Brain microvascular endothelial cell (primary cell): ENCODE data around the gene SAG.
A peak's percentile ranks its signal among the peaks of the same experiment; 100 is the strongest.

Source experiments
- DNase-seq: peaks from one replicate; pipeline ENCODE4 v3.0.0-alpha.2; 2020
- H3K27ac ChIP-seq: fragments of 250-450 bp; sonication (Bioruptor Pico); 2 replicates; pipeline ENCODE4 v1.5.1; 2020; ENCODE audit warnings: mild to moderate bottlenecking, moderate library complexity
- H3K27me3 ChIP-seq: fragments of 250-450 bp; sonication (Bioruptor Pico); replicated peaks from 2 replicates; pipeline ENCODE4 v1.5.1; 2020; ENCODE audit warnings: mild to moderate bottlenecking
- H3K36me3 ChIP-seq: fragments of 250-450 bp; sonication (Bioruptor Pico); replicated peaks from 2 replicates; pipeline ENCODE4 v1.5.1; 2020; ENCODE audit warnings: mild to moderate bottlenecking
- H3K4me3 ChIP-seq: 2 replicates; pipeline ENCODE4 v1.5.1; 2011; ENCODE audit warnings: low read depth, mild to moderate bottlenecking, control low read depth, low read length, moderate library complexity
- CTCF ChIP-seq: IDR thresholded peaks from 2 replicates; pipeline ENCODE4 v1.5.1; 2011; ENCODE audit warnings: low read depth, mild to moderate bottlenecking, moderate library complexity, low read length, control low read depth, inconsistent platforms; ENCODE audit errors: missing control alignments
- in situ Hi-C: cut with HindIII; loops from 2 replicates; pipeline ENCODE4 v1.10.0; 2017; ENCODE audit warnings: low sequenced_read_pairs, low pct_ligation_motif_present

The SAG gene

DNA sequence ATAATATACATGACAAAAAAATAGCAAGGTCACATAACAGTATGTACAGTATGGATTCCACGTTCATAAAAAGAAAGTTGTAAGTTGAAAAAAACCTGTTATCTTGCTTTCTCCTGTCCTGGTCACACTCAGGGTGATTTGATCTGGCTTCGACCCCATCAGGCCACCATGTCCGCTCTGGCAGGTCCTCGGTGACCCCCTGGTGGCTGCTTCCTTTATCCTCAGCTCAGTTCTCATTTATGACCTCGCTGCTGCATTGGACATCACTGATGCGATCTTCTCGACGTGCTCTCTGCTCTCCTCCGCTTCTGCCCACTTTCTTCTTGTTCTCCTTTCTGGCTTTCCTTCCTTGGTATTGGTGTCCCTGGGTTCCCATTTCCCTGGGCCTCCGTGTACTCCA lies 76.4 kb downstream of the SAG start:
- peak; percentile 22 for TF ChIP-seq CTCF
- H3K36me3 ChIP-seq: no peaks in the 10 kb centered on the region
- no peak overlapping the region for H3K27ac ChIP-seq
- DNase-seq: no peak
- no peak overlapping the region for H3K4me3 ChIP-seq
- in situ Hi-C loops: no loop called here
- no peaks in the 10 kb centered on the region for H3K27me3 ChIP-seq

- Histone ChIP-seq H3K27ac (no peak overlapping the region), H3K27me3 (no peaks in the 10 kb centered on the region), H3K4me3 (no peak overlapping the region), H3K36me3 (no peaks in the 10 kb centered on the region)
- no peak for DNase-seq
- no peak for TF ChIP-seq CTCF
- in situ Hi-C loops: no loop called here
These were observed 77.3 kb downstream of the SAG start for GRCh38 chr2:233384811-233385488.

DNA sequence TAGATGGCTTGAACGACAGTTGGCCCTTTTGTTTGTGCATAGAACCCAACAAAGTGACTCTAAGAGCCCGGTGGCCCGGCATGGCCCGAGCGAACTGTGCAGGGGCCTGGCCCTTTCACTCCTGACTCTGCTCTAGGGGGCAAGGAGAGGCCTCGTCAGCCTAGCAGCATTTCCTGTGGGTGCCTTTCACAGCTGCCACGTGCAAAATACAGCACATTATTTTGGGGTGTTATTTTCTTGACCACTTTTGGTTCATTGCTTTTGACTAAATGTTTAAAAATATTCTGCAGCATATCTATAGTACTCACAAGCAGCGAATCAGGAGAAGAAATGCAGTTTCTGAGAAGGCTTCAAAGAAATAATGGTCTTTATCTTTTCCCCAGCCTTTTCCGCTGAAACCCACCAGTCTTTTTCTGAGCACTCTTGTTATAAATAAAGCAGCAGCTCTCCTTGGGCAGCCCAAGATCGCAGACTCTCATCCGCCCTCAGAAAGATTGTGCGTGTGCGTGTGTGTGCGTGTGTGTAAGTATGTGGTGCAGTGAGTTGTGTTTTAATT lies 78.0 kb downstream of the SAG start:
- H3K36me3 ChIP-seq: no peaks in the 10 kb centered on the region
- TF ChIP-seq CTCF: no peak
- DNase-seq: no peak
- H3K27ac ChIP-seq: no peak overlapping the region
- in situ Hi-C loops: no loop called here
- H3K27me3 ChIP-seq: no peaks in the 10 kb centered on the region
- no peak overlapping the region for H3K4me3 ChIP-seq

DNA sequence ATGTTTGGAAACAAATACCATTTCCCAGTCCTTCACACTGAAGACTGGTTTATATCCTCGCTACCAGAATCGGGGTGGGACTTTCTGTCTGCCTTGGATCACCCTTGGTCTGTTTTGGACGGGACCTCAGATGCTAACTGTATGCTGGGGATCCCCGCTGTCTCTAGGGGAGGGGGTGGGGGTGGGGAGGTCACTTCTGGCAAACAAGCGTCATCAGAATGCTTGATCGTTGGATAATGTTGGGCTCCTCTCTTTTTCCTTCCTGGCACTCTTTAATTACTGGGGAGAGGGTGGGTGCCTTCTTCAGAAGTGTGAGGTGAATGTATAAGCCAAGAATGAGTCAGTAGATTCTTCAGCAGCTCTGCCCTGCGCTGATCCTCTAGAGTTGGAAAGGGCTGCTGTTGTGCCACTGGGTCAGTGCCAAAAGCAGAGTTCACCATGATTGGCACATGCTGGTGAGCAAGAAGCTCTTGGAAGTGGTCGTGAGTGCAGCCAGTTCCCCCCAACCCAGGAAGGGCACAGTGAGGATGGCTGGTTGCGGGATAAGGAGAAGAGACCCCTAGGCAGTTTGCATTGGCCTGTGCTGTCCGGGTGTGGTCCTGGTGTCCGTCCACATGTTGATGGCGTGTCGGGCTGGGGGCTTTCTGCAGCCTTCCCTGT lies 78.9 kb downstream of the SAG start:
- Histone ChIP-seq H3K36me3 (no peaks in the 10 kb centered on the region), H3K4me3 (no peak overlapping the region), H3K27me3 (no peaks in the 10 kb centered on the region), H3K27ac (no peak overlapping the region)
- TF ChIP-seq CTCF: no peak
- DNase-seq: peak; percentile 34
- in situ Hi-C loops: no loop called here

DNA sequence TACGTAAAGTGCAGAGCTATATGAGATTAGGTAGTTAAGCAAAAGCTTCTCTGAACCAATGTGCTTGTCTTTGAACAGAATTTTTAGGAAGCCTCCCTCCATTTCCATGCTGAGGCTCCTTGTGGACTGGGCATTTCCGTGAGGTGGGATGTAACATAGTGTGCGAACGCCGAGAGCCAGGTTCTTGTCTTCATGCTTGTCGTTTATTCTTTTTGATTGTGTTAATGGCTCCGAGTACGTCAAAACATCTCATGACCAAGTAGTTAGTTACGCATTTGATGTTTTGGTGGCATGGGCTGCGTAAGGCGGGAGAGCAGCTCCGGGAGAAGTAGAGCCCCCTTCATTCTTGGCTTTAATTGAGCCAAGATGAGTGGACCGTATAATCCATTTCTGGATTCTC lies 79.6 kb downstream of the SAG start:
- DNase-seq: no peak
- H3K36me3 ChIP-seq: no peaks in the 10 kb centered on the region
- no peaks in the 10 kb centered on the region for H3K27me3 ChIP-seq
- no peak overlapping the region for H3K4me3 ChIP-seq
- TF ChIP-seq CTCF: no peak
- in situ Hi-C loops: no loop called here
- peak overlapping the region; percentile 85 for H3K27ac ChIP-seq
